ENCODE measurements around the gene CCDC187. TPM values are rescaled to one million over a fixed set of nuclear protein-coding genes. Genes with fewer than 3 reads are reported as not detected.
A peak's percentile ranks its signal among the peaks of the same experiment; 100 is the strongest.

Gene CCDC187
- total and polyA plus RNA-seq, 10 donors: 0.03 to 0.20 (median 0.11) TPM; not detected in 2

DNA sequence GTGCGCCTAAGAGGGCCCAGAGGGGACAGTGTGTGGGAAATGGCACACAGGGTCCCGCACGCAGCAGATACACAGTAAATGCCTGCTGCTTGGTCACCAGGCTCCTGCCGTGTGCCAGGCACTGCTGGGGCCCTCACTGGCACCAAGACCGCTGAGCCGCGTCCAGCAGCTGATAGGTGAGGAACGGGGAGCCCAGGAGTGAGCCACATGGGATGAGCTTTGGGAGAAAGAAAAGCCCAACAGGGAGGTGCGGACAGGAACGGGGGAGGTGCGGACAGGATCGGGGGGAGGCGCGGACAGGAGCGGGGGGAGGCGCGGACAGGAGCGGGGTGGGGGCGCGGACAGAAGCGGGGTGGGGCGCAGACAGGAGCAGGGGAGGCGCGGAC, 40.0 kb upstream of the CCDC187 start:
- H3K27ac ChIP-seq: peak overlapping the region in 5 of 8 donors; percentile 74 to 84 (median 83)
- 92 to 97% (median 94%) methylated on average over 21 to 24 of the region's 24 CpGs for WGBS, 5 donors

DNA sequence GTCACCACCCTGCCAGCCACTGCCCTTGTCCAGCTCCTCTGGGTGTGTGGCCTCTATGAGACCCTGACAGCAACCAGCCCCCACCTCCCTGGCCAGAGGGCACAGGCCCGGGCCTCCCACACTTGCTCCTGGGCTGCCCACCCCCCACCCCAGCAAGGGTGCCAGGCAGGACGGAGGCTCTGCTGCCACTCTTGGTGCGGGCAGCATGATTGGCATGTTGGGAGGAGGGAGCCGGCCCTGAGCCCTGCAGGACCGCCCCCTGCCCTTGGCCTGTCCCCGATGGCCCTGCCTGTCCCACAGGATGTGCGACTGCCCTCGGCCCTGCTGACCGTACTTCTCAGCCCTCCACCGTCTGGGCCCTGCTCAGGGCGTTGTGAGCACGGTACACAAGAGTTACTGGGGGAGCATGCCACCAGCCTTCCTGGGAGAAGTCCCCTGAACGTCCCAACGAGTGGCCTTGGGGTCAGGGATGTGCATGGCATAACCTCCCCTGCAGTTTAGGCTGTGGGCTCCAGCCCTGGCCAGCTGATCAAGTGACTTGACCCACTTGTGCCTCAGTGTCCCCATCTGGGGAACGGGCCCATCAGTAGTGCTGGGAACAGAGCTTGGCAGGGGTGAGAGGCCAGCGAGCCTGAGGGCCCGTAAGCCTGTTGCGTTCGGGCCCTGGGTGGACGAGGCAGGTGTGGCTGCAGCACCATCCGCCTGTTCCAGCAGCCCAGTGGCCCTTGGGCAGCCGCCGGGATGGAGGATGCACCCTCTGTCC, 39.4 kb upstream of the CCDC187 start:
- Histone ChIP-seq H3K4me1 (peaks cover 18 to 75% (median 55%) of the 10 kb centered on the region in 6 donors), H3K9me3 (no peaks in the 10 kb centered on the region), H3K27me3 (replicated peaks in 1 of 7) (no peaks in the 10 kb centered on the region), H3K36me3 (peaks cover 0 to 6% (median 0%) of the 10 kb centered on the region in 6 donors), H3K27ac (peak overlapping the region in 7 of 8 donors; percentile 38 to 84 (median 81)), H3K4me3 (peak overlapping the region in 4 of 8 donors; percentile 32 to 61 (median 42))
- 21 to 74% (median 72%) methylated on average over 8 to 23 of the region's 23 CpGs for WGBS, 5 donors
- DNase-seq: peak; percentile 87
- TF ChIP-seq, protein P1, sequence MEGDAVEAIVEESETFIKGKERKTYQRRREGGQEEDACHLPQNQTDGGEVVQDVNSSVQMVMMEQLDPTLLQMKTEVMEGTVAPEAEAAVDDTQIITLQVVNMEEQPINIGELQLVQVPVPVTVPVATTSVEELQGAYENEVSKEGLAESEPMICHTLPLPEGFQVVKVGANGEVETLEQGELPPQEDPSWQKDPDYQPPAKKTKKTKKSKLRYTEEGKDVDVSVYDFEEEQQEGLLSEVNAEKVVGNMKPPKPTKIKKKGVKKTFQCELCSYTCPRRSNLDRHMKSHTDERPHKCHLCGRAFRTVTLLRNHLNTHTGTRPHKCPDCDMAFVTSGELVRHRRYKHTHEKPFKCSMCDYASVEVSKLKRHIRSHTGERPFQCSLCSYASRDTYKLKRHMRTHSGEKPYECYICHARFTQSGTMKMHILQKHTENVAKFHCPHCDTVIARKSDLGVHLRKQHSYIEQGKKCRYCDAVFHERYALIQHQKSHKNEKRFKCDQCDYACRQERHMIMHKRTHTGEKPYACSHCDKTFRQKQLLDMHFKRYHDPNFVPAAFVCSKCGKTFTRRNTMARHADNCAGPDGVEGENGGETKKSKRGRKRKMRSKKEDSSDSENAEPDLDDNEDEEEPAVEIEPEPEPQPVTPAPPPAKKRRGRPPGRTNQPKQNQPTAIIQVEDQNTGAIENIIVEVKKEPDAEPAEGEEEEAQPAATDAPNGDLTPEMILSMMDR (IDR thresholded peaks at IDR 0.05 in 8 of 11, conservative IDR thresholded peaks at IDR 0.05 in 3 of 11): no peak
- TF ChIP-seq POLR2AphosphoS5 (IDR thresholded peaks at IDR 0.05) (peak; percentile 36 to 70 (median 59)), POLR2A (IDR thresholded peaks at IDR 0.05) (no peak)
- intact Hi-C loops (cut with DNase I; ENCODE audit: low total_unique reads): no loop called here

More for the DNA sequence above, 40.0 kb upstream of the CCDC187 start:
- no peak for DNase-seq
- Histone ChIP-seq H3K27me3 (replicated peaks in 1 of 7) (no peaks in the 10 kb centered on the region), H3K9me3 (no peaks in the 10 kb centered on the region), H3K4me3 (no peak overlapping the region), H3K36me3 (peaks cover 0 to under 1% (median 0%) of the 10 kb centered on the region in 6 donors), H3K4me1 (peaks cover 18 to 76% (median 57%) of the 10 kb centered on the region in 6 donors)
- TF ChIP-seq POLR2AphosphoS5 (IDR thresholded peaks at IDR 0.05) (no peak), POLR2A (IDR thresholded peaks at IDR 0.05) (no peak)
- TF ChIP-seq, protein P1 (IDR thresholded peaks at IDR 0.05 in 8 of 11, conservative IDR thresholded peaks at IDR 0.05 in 3 of 11): no peak
- intact Hi-C loops (cut with DNase I; ENCODE audit: low total_unique reads): no loop called here

DNA sequence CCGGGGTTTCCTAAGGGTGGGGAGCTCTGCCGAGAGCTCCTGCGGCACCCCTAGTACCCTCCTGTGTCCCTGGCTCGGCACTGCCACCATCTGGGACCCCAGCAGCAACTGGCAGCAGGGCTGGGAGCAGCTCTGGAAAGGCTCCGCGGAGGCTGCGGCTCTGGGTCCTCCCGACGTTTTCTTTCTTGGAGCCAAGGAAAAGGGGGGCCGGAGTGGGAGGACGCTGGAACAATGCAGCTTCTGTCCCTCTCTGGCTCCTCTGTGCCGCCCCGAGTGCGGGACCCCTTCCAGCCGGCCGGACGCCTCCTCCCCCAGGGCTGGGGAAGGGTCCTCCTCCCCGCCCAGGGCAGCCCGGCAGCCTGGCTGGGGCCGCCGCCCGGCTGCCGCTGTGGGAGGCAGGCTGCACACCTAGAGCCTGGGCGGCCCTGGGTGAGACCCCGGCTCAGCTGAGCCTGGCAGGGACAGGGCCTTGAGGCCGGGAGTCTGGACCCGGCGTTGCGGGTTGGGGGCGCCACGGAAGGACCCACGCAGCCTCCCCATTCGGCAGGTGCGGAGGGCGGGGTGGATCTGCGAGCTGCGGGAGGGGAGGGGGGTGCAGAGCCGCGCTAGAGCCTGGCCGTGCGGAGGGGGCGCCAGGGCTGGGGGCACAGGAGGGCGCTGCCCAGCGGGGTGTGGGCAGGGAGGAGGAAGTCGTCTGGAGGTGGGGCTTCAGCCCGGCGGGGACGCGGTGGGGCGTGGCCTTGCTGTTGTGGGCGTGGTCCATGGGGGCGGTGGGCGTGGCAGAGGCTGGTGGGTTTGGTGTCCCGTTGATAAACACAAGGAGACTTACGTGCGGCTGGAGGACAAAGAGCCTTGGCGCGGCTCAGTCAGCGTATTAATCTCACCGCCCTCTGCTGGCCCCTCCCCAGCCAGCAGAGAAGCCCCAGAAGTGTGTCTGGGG, 38.6 kb upstream of the CCDC187 start:
- 31 to 57% (median 35%) methylated on average over 23 to 60 of the region's 60 CpGs for WGBS, 5 donors
- intact Hi-C loops (cut with DNase I; ENCODE audit: low total_unique reads): no loop called here
- peak overlapping the region in 6 of 8 donors; percentile 7 to 61 (median 36) for H3K4me3 ChIP-seq

More for the DNA sequence above, 38.6 kb upstream of the CCDC187 start:
- peaks cover 18 to 67% (median 51%) of the 10 kb centered on the region in 6 donors for H3K4me1 ChIP-seq
- H3K9me3 ChIP-seq: no peaks in the 10 kb centered on the region
- H3K36me3 ChIP-seq: peaks cover 0 to 12% (median 1%) of the 10 kb centered on the region in 6 donors
- DNase-seq: peak; percentile 90
- H3K27me3 ChIP-seq (replicated peaks in 1 of 7): no peaks in the 10 kb centered on the region
- peak overlapping the region in 7 of 8 donors; percentile 38 to 84 (median 81) for H3K27ac ChIP-seq
- TF ChIP-seq, protein P1 (IDR thresholded peaks at IDR 0.05 in 8 of 11, conservative IDR thresholded peaks at IDR 0.05 in 3 of 11): no peak
- peak in 1 of 3 donors; percentile 18 for TF ChIP-seq POLR2A (IDR thresholded peaks at IDR 0.05)
- TF ChIP-seq POLR2AphosphoS5 (IDR thresholded peaks at IDR 0.05): peak in 2 of 3 donors; percentile 59 to 70

Measured in spleen (tissue), 11 donors.